Measurements from ENCODE around the gene TNP2. TPM values are rescaled to one million over a fixed set of nuclear protein-coding genes. Genes with fewer than 3 reads are reported as not detected.

The TNP2 gene
- total RNA-seq, 4 donors from 2014 or later, result not detected

GRCh38 chr16:11249233-11250061 lies 19.7 kb downstream of the TNP2 start:
- TF ChIP-seq POLR2AphosphoS5 (IDR thresholded peaks at IDR 0.05), result no peak
- no peak for TF ChIP-seq EP300 (IDR thresholded peaks at IDR 0.05)
- no peak for TF ChIP-seq CTCF (IDR thresholded peaks at IDR 0.05)
- no peak for TF ChIP-seq POLR2A (IDR thresholded peaks at IDR 0.05)
- no peak overlapping the region for H3K27ac ChIP-seq
- H3K27me3 ChIP-seq, result no peaks in the 10 kb centered on the region
- no peak for DNase-seq (ENCODE audit: low spot score in 2 of 2)
- no peak overlapping the region for H3K4me3 ChIP-seq
- H3K4me1 ChIP-seq, result peaks cover 13% of the 10 kb centered on the region
- H3K9me3 ChIP-seq, result no peaks in the 10 kb centered on the region
- H3K36me3 ChIP-seq, result no peaks in the 10 kb centered on the region
- 90% methylated on average over 56 of the region's 63 CpGs for WGBS

GRCh38 chr16:11248133-11248532 lies 21.0 kb downstream of the TNP2 start:
- H3K27ac ChIP-seq, result no peak overlapping the region
- H3K9me3 ChIP-seq, result no peaks in the 10 kb centered on the region
- WGBS, result 90% methylated on average over 8 of the region's 8 CpGs
- DNase-seq (ENCODE audit: low spot score in 2 of 2), result no peak
- no peaks in the 10 kb centered on the region for H3K36me3 ChIP-seq
- peaks cover 6% of the 10 kb centered on the region for H3K4me1 ChIP-seq
- no peak for TF ChIP-seq POLR2A (IDR thresholded peaks at IDR 0.05)
- TF ChIP-seq POLR2AphosphoS5 (IDR thresholded peaks at IDR 0.05), result no peak
- no peak for TF ChIP-seq EP300 (IDR thresholded peaks at IDR 0.05)
- no peak for TF ChIP-seq CTCF (IDR thresholded peaks at IDR 0.05)
- no peak overlapping the region for H3K4me3 ChIP-seq
- H3K27me3 ChIP-seq, result no peaks in the 10 kb centered on the region

DNA sequence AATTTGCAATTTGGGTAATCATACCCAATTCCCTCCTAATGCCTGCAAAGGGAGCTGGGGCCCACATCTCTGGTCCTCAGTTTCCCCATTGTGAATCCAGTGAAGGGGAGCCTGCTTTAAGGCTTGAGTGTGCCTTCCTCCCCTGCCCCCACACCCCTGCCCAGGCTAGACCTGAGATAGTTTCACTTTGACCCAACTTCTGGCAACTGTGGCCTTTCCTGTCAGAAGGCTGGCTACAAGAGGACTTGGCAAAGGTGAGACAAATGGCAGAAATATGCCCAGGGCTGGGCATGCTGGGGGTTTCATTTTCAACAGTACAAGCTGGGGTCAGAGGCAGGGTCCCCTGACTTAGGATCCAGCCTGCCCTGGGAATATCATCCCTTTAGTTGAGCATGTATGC lies 23.1 kb downstream of the TNP2 start:
- Histone ChIP-seq H3K4me1 (no peaks in the 10 kb centered on the region), H3K27me3 (no peaks in the 10 kb centered on the region), H3K36me3 (no peaks in the 10 kb centered on the region), H3K4me3 (no peak overlapping the region), H3K27ac (no peak overlapping the region), H3K9me3 (no peaks in the 10 kb centered on the region)
- DNase-seq (ENCODE audit: low spot score in 2 of 2), result no peak
- no peak for TF ChIP-seq POLR2A (IDR thresholded peaks at IDR 0.05)
- TF ChIP-seq CTCF (IDR thresholded peaks at IDR 0.05), result no peak
- TF ChIP-seq POLR2AphosphoS5 (IDR thresholded peaks at IDR 0.05), result no peak
- TF ChIP-seq EP300 (IDR thresholded peaks at IDR 0.05), result no peak

DNA sequence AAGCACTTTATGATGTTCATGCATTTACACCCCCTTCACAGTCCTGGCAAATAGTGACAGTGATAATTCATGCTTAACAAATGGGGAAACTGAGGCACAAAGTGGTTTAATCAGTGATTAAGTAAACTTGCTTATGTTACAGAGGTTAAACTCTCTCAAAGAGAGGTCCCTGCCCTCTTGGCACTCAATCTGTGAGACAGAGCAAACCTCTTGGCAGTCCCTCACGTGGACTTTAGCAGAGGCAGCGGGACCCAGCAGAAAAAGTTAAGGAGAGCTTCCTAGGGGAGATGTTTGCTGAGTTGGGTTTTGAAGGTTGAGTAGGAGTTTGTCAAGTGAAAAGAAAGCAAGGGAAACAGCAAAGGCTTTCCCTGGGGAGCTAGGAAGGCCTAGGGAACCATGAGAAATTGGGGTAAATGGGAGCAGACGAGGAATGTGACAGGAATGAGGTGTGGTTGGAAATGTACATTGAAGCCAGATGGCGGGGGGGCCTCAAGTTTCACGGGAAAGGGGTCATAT lies 23.8 kb downstream of the TNP2 start:
- Histone ChIP-seq H3K36me3 (no peaks in the 10 kb centered on the region), H3K27ac (no peak overlapping the region)

More for the DNA sequence above, 23.8 kb downstream of the TNP2 start:
- no peak for TF ChIP-seq POLR2A (IDR thresholded peaks at IDR 0.05)
- TF ChIP-seq POLR2AphosphoS5 (IDR thresholded peaks at IDR 0.05), result no peak
- TF ChIP-seq EP300 (IDR thresholded peaks at IDR 0.05), result no peak
- TF ChIP-seq CTCF (IDR thresholded peaks at IDR 0.05), result no peak
- no peaks in the 10 kb centered on the region for H3K9me3 ChIP-seq
- no peak overlapping the region for H3K4me3 ChIP-seq
- H3K4me1 ChIP-seq, result no peaks in the 10 kb centered on the region
- WGBS, result 85% methylated on average over 5 of the region's 5 CpGs
- no peak for DNase-seq (ENCODE audit: low spot score in 2 of 2)
- no peaks in the 10 kb centered on the region for H3K27me3 ChIP-seq
